A549 treated with AZD2906 at 1 μM for 4 hours (cell line): ENCODE measurements around the gene RSPH3. TPM values are rescaled to one million over a fixed set of nuclear protein-coding genes. Genes with fewer than 3 reads are reported as not detected.

Experiments
- total RNA-seq: library from RNA; stranded (reverse); fragments of 200-300 nt; extraction: Qiagen RNA extraction; gene quantifications from 5 replicates; pipeline ENCODE4 v1.2.3, GENCODE V29; 2022

RSPH3 gene
- total RNA-seq, result 4.2 to 5.5 TPM (median 5.1 TPM) in 5 replicates

GRCh38 chr6:158999666-159000403, at the start of gene RSPH3:
TSS of gene RSPH3 (minus strand) at chr6:159000202. CDS start at chr6:158999550, 652 bp downstream.

GRCh38 chr6:159044899-159045727, 45.1 kb upstream of the RSPH3 start, which contains the start of gene TAGAP:
TSS of gene TAGAP (minus strand) at chr6:159044991. CDS start at chr6:159044146, 845 bp downstream.

Other genes starting within 250 kb of the RSPH3 start
- gene EZR, start 180.8 kb downstream of the RSPH3 start, total RNA-seq, result 426 to 514 TPM (median 467 TPM) in 5 replicates
- not detected in 5 replicates for gene TAGAP, start 44.8 kb upstream of the RSPH3 start, total RNA-seq
- 0.06 to 0.13 TPM (median 0.10 TPM) in 5 replicates for gene FNDC1, start 169.2 kb upstream of the RSPH3 start, total RNA-seq